ENCODE results near the gene CPZ. TPM values are rescaled to one million over a fixed set of nuclear protein-coding genes. Genes with fewer than 3 reads are reported as not detected.

The CPZ gene
- total RNA-seq, 4 donors from 2014 or later: 1.2 to 2.0 (median 1.5) TPM; not detected in 1

GRCh38 chr4:8657381-8658088 lies 65.0 kb downstream of the CPZ start:
- no peaks in the 10 kb centered on the region for H3K27me3 ChIP-seq
- peak in 2 of 3 donors; percentile 12 to 24 for DNase-seq
- H3K4me1 ChIP-seq: no peaks in the 10 kb centered on the region
- TF ChIP-seq CTCF (IDR thresholded peaks at IDR 0.05) (no peak), POLR2A (IDR thresholded peaks at IDR 0.05) (no peak)
- no peak overlapping the region for H3K27ac ChIP-seq
- H3K36me3 ChIP-seq: no peaks in the 10 kb centered on the region
- no peaks in the 10 kb centered on the region for H3K9me3 ChIP-seq
- no peak overlapping the region for H3K4me3 ChIP-seq

GRCh38 chr4:8662776-8663175 lies 70.2 kb downstream of the CPZ start:
- Histone ChIP-seq H3K27me3 (no peaks in the 10 kb centered on the region), H3K27ac (no peak overlapping the region), H3K4me3 (no peak overlapping the region), H3K4me1 (no peaks in the 10 kb centered on the region), H3K9me3 (no peaks in the 10 kb centered on the region), H3K36me3 (no peaks in the 10 kb centered on the region)
- no peak for DNase-seq
- no peak for TF ChIP-seq CTCF (IDR thresholded peaks at IDR 0.05)
- TF ChIP-seq POLR2A (IDR thresholded peaks at IDR 0.05): no peak

GRCh38 chr4:8664031-8664805 lies 71.7 kb downstream of the CPZ start:
- H3K9me3 ChIP-seq: no peaks in the 10 kb centered on the region
- no peak overlapping the region for H3K4me3 ChIP-seq
- TF ChIP-seq POLR2A (IDR thresholded peaks at IDR 0.05) (no peak), CTCF (IDR thresholded peaks at IDR 0.05) (no peak)
- no peaks in the 10 kb centered on the region for H3K4me1 ChIP-seq
- no peak overlapping the region for H3K27ac ChIP-seq
- no peaks in the 10 kb centered on the region for H3K27me3 ChIP-seq
- no peaks in the 10 kb centered on the region for H3K36me3 ChIP-seq
- DNase-seq: no peak

- Histone ChIP-seq H3K27ac (no peak overlapping the region), H3K9me3 (no peaks in the 10 kb centered on the region), H3K27me3 (no peaks in the 10 kb centered on the region), H3K36me3 (no peaks in the 10 kb centered on the region), H3K4me3 (no peak overlapping the region), H3K4me1 (no peaks in the 10 kb centered on the region)
- TF ChIP-seq POLR2A (IDR thresholded peaks at IDR 0.05) (no peak), CTCF (IDR thresholded peaks at IDR 0.05) (no peak)
- no peak for DNase-seq
These were observed 72.4 kb downstream of the CPZ start for GRCh38 chr4:8664976-8665375.

- no peaks in the 10 kb centered on the region for H3K9me3 ChIP-seq
- no peak for DNase-seq
- no peaks in the 10 kb centered on the region for H3K36me3 ChIP-seq
- no peaks in the 10 kb centered on the region for H3K27me3 ChIP-seq
- no peak overlapping the region for H3K27ac ChIP-seq
- no peak for TF ChIP-seq POLR2A (IDR thresholded peaks at IDR 0.05)
- no peak for TF ChIP-seq CTCF (IDR thresholded peaks at IDR 0.05)
- H3K4me1 ChIP-seq: no peaks in the 10 kb centered on the region
- H3K4me3 ChIP-seq: no peak overlapping the region
These were observed 73.1 kb downstream of the CPZ start for GRCh38 chr4:8665406-8666360.

Data from Peyer's patch (tissue), 4 donors.